COLO829 (cell line): ENCODE results near the gene SLC17A2.
A peak's percentile ranks its signal among the peaks of the same experiment; 100 is the strongest.

Experiments
- DNase-seq: peaks from one replicate; pipeline ENCODE4 v3.0.0; 2012; ENCODE audit warnings: low spot score

Gene SLC17A2, protein sequence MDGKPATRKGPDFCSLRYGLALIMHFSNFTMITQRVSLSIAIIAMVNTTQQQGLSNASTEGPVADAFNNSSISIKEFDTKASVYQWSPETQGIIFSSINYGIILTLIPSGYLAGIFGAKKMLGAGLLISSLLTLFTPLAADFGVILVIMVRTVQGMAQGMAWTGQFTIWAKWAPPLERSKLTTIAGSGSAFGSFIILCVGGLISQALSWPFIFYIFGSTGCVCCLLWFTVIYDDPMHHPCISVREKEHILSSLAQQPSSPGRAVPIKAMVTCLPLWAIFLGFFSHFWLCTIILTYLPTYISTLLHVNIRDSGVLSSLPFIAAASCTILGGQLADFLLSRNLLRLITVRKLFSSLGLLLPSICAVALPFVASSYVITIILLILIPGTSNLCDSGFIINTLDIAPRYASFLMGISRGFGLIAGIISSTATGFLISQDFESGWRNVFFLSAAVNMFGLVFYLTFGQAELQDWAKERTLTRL

DNA sequence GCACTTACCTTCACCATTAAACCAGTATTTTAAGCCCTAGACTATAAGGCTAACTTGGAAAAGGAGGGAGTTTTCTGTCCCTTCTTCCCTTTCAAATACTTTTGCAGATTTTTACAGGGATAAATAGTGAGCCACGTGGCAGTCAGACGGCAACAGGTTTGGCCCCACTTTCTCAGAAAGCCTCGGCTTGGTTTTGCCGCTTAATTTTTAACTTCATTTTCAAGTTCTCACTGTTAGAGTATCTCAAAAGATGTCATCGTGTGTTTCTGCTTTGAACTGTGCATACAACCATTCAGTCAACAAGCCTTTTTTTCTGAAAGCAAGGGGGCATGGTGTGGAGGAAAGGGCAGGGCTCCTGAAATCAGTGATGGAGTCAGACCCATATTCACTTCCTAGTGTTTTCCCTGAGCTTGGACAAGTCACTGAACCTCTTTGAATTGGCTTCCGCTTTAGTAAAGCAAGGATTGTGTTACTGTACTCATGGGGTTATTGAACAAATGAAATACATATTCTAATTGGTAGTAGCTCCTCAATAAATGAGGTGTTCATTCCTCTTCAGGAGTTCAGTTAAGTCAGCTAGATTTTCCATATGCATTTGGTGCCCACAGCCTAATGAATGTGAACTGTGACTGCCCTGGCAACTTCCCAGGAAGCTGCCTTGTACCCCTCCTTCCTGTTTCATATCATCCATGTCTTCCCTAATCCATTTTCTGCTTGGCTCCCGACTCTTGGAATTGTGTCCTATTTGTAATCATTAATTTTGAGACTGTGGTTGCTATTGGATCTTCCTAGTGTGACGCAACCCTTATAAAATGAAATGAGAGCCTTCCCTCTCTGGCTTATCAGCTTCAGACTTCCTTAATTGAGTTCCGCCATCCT lies at the start of gene SLC17A2:
Gene SLC17A2 (minus strand): TSS at position 160 of the 879 bp plus-strand sequence. CDS start 4,895 bp downstream, outside the sequence.
- DNase-seq, result no peak

DNA sequence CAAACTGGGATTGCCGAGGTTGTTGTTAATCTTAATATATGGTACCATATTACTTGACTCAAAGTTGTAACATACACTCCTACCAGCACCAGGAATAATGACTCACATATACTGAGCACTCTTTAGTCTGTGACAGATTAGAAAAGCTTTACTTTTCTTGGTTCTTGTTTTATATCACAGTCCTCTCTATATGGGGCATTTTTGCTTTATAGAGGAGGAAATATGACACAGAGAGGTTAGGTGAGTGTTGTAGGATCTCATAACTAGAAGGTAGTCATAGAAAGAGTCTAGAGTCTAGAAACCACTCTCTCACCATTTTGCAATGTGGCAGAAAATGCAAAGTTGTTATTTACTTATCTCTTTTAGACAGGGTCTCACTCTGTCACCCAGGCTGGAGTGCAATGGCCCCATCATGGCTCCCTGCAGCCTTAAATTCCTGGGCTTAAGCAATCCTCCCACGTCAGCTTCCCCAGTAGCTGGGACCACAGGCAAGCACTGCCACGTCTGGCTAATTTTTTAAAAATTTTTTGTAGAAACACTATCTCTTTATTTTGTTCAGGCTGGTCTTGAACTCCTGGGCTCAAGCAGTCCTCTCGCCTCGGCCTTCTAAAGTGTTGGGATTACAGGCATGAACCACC lies 45.6 kb upstream of the SLC17A2 start:
- DNase-seq, result no peak

DNA sequence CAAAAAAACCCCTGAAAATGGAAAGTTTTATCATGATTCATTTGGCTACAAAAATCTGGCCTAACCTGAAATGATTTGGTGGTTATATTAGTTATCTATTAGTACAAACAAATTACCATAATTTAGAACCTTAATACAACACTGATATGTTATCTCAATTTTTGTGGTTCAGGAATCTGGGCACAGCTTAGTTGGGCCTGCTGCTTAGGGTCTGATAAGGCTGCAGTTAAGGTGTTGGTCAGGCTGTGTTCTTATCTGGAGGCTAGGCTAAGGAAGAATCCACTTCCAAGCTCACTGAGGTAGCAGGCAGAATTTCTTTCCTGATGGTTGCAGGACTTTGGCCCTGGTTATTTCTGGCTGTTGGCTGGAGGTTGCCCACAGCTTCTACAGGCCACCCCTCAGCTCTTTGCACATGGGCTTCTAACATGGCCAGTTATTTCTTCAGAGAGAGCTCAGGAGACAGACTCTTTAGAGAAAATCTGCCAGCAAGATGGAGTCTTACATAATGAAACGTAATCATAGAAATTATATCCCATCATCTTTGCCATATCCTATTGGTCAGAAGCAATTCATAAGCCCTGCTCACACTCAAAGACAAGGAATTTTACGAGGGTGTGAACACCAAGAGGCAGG lies 43.5 kb upstream of the SLC17A2 start:
- DNase-seq, result no peak

DNA sequence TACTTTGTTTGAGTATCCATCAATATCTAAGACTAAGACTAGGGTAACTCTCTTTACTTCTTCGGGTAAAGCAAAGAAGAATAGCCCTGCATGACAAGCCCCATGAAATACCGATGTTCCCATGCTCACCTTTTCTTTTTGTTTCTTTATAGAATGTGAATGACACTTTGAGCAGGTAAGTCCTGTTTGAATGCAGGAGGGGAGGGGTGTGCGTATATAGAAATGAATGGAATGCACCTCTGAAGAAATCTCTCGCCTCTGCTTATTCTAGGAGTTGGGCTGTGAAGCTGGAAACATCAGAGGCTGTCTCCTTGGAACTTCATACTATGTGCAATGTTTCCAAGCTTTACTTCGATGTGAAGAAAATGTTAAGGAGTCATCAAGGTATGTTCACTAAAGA lies 42.4 kb upstream of the SLC17A2 start:
- DNase-seq, result no peak

DNA sequence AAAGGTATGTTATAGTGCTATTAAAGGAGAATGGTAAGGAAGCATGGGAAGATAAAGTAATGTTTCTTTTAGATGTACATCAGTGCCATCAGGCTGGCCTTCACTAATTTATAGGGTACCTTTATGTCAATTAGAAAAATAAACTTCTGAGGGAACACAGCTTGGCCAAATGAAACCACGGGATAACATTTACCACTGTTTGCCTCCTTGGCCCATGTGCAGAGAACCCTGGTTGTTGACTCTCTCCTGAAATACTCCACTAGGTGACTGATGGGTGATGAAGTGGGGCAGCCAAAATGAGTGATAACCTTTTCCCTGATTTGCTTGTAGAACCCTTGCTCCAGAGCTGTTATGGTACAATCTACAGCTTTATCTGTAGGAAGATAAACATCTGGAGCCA lies 41.6 kb upstream of the SLC17A2 start:
- DNase-seq, result no peak

DNA sequence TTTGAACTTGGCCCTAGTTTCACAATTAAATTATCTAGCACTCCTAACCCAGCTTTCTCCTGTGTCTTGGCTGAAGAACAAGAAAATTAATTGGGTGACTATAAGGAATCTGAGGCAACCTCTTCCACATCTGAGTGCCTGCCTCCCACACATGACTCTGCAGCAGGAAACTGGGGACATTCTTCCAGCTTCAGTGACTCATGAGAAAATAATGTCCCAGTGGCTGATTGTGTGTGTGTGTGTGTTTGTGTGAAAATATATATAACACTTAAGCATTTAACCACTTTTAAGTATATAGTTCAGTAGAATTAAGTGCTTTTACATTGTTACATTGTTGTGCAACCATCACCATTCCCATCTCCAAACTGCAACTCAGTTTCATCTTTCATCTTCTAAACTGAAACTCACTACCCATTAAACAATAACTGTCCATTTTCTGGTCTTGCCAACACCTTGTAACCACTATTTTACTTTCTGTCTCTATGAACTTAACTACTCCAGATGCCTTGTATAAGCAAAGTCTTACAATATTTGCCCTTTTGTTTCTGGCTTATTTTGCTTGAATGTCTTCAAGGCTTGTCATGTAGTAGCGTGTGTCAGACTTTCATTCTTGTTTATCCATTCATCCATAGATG lies 40.8 kb upstream of the SLC17A2 start:
- peak; percentile 90 for DNase-seq

DNA sequence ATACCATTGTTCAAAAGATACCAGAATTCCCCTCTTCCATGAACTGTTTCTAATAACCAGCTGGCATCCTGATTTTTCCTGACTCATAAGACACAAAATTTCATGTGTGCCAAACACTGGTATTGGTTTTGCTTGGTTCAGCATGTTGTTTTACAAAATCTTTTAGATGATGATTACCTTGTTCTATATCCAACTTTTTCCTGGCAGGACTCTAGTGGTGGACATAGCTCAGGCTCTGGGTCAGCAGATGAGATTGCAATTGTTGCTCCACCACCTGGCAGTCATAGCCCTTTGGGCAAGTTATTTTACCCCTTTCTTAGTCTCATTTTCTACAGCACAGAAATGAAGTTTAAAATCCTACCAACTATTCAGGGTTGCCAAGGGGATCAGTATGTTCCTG lies 38.3 kb upstream of the SLC17A2 start:
- no peak for DNase-seq

DNA sequence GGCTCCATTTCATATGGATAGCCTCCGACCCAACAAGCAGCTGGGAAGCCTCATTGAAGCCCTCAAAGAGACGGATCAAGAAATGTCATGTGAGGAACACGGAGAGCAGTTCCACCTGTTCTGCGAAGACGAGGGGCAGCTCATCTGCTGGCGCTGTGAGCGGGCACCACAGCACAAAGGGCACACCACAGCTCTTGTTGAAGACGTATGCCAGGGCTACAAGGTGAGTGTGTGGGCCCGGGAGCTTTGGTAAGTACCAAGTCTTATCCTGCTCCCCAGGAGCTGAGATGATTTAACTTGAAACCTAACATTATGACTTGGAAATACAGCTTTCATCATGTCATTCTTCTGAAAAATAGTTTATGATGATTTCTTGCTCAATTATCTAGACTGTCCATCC lies 36.2 kb upstream of the SLC17A2 start:
- no peak for DNase-seq

DNA sequence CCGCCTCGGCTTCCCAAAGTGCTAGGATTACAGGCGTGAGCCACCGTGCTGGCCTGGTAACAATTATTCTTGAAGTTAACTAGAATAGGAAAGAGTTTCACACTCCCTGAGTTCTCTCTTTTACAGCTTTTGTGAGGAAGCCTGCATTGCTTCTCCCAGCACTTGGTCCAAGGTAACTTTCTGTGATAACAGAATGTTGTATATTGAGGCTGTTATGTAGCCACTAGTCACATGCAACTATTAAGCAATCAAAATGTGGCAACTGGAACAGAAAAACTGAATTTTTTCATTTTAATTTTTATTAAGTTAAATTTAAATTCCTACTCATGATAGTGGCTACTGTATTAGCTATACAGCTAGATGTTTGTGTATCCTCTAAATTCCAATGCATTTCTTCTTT lies 34.6 kb upstream of the SLC17A2 start:
- no peak for DNase-seq

DNA sequence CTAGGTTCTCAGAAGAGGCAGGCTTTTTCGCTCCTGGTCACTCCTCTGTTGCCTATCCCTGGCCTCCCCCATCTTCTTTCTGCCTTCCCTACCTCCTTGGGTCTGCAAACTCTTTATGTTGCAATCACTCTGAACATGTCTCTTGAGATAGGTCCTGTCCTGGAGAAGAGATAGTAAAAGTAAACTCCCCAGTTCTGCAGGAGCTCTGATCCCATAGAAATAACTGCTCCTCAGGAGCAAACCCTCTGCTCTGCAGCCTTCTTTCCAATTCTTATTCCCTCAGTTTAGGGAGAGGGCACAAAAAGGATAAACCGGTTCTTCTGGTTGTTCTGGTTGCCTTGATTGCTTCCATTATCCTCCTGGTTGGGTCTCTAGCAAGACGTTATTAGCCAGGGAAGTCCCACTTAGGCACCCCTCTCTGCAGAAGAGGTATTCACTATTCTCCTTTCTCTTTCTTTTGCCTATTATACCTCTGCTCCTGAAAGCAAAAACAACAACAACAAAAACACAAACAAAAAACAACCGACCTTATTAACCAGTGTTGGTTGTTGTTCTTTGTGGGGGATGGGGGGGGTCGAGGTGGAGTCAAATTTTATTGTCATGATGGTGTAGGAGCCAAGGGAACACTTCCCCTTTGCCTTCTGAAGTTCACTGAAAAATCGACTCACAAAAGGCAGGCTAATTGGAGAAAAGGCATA lies 33.1 kb upstream of the SLC17A2 start:
- no peak for DNase-seq

DNA sequence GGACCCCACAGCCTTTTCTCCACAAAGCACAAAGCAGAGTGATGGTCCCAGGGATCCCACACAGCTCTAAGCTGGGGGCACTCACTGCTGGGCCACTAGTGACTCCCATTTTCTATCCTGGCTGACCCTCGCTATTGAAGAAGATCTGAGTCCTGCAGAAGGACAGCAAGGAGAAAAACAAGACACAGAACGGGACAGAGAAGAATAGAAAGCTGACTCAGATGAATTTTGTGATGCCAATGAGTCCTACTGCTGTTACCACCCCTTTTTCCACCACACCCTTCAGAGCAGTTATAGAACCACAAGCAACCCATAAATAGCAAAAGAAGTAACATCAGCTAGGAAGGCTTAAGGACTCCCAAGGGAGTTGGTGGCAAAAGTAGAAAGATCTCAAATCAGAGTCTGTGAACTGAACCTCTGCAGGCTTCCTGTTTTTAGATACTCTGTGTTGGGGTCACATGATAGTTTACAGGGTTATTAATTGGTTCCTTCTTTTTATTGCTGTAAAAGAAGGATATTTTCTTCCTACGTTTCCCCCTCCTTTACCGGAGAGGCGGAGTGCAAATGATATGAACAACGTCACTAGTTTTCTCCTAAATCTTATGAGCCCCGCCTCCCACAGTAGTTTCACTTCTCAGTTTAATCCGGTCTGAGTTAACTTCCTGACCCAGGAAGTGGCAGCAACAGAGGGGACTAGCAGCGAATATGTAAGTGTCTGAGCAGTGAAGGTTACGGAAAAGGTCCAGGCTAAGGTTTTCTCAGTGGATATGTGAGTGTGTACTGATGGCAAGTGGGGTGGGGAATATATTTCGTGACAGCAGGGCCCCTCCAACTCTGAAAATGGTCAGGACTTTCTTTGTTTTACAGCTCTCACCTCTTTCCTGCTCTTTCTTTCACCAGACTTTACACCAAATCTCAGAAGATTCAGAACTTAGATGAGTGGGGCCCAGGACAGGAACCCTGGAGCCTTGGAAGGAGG lies 31.9 kb upstream of the SLC17A2 start, which contains the start of gene TRIM38:
Gene TRIM38 (plus strand): TSS at position 654 of the 979 bp plus-strand sequence. CDS start 3,721 bp downstream, outside the sequence.
- DNase-seq, result peak; percentile 96

DNA sequence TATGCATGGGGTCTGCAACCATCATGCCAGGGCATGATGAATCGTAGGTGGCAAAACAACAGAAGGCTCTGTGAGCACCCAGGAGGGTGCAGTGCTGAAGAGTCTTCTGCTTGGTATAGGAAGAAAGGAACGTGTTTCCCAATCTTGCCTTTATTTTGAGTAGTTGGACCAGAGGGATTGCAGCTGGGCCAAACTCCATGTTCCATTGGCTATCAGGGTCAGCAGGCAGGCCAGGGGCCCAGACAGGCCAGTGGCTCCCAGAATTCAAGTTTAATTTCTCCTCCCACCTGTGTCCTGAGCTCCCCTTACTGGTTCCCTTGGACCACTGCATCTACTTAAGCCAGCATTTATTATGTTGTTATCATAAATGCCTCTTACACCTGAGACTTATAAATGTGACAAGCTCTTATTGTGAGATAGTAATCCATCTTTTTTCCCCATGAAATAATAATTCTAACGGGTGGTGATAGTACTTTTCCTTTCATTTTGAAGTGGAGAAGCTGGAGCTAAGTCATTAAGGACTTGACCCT lies 31.2 kb upstream of the SLC17A2 start:
- no peak for DNase-seq

DNA sequence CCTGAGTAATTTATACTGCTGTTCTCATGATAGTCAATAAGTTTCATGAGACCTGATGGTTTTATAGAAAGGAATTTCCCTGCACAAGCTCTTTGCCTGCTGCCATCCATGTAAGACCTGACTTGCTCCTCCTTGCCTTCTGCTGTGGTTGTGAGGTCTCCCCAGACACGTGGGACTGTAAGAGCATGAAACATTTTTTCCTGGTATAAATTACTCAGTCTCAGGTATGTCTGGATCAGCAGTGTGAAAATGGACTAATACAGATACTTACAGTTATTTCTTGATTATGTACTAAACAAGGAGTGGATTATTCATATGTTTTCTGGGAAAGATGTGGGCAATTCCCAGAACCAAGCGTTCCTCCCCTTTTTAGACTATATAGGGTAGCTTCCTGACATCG lies 30.2 kb upstream of the SLC17A2 start:
- no peak for DNase-seq

DNA sequence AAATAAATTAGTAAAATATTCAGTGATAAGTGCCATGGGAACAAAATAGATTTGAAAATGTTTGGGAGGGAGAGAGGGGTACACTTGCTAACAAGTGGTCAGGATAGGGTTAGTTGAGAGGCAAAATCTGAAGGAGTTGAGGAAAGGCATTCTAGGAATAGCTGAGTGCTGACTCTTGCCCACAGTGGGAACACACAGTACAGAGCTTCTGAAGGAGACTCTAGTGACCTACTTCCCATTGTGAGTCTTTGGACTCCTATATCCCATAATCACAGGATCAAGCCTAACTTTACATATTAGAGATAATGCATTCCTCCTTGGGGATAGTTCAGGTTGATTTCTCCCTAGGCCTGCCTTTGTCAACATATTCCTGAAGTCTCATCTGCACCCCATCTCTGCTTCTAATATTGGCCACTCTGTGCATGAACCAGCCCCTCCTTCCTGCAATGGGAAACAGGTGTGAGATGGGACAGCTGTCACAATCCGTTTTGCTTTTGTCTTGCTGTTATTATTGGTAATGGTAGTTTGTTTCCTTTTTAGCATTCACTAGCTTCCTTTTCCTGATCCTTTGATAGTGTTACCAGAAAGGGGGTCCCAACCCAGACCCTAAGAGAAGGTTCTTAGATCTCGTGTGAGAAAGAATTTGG lies 29.5 kb upstream of the SLC17A2 start:
- no peak for DNase-seq

DNA sequence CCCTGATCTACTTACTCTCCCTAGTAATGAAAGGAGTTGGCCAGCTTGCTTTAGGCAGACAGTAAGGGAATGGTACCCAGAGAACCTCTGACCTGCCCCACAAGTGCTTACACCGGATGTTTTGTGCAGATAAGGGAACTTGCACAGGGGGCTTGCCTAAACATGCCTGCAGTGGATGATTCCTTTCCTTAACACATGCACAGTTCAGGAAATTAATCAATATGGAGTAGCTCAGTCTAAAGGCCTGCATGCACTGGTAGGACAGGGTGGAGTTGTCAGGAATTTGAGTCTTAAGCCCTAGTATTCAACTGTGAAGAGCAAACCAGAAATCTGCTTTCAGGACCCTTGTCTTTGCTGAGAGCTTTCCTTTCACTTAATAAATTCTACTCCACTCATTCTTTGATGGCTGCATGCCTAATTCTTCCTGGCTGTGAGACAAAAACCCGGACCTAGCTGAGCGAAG lies 28.2 kb upstream of the SLC17A2 start:
- no peak for DNase-seq

DNA sequence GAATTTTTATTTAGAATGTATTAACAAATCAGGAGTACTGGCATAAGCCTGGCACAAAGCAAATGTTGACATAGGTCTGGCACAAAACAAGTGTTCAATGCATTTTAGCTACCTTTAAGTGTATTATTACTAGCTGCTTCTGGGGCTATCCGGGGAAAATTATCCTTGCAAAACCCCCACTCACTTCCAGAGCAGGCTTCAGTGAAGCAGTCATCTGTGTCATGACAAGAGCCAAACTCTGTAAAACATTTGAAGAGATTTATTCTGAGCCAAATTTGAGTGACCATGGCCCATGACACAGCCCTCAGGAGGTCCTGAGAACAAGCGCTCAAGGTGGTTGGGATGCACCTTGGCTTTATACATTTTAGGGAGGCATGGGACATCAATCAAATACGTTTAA lies 25.7 kb upstream of the SLC17A2 start:
- DNase-seq, result no peak

DNA sequence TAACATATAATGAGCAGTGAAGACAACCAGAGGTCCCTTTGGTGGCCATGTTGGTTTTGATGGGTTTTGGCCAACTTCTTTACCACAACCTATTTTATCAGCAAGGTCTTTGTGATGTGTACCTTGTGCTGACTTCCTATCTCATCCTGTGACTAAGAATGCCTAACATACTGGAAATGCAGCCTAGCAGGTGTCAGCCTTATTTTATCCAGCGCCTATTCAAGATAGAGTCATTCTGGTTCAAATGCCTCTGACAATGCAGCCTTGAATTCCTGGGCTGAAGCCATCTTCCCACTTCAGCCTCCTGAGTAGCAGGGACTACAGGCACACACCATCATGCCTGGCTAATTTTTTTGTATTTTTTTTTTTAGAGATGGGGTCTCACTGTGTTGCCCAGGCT lies 24.3 kb upstream of the SLC17A2 start:
- no peak for DNase-seq

DNA sequence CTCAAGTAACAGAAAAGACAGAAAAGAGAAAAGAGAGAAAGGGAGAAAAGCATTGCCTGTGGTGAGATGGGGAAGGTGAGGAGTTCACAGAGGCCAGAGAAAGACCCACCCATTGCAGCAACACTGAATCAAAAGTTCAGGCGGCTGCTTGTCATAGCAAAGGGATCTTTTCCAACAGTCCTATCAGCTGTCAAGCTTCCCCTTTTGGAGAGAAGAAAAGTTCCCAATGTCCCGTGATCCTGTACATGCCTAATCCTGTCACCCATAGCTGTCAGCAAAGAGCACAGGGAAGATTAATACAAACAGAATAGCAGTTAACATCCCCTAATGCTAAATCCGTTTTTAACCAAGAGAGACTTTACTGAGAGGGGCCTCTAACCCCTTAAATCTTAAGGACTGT lies 23.2 kb upstream of the SLC17A2 start:
- no peak for DNase-seq

DNA sequence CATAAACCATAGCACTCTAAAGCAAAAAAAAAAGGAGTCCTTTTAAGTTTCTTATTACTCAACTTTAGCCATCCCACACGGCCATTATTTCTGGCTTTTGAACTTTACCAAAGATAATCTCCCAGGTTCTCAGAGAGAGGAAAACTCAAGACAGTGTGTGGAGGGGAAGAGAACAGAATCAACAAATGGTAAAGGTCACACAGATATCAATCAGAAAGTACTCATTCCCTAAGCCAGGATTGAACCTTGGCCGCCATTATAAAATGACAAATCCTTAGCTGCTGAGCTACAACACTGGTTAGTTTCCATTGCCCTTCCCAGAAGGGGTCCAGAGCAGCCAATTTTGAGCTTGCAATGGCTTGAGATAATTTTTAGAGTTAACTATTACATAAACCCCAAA lies 22.0 kb upstream of the SLC17A2 start:
- DNase-seq, result no peak
